ENCODE results near the gene IMPDH1.
"Not testable (repeated sequence)": the region's sequence is repeated elsewhere in the genome, so short reads cannot be mapped to it uniquely, and the experiment has no call there.

Gene IMPDH1

DNA sequence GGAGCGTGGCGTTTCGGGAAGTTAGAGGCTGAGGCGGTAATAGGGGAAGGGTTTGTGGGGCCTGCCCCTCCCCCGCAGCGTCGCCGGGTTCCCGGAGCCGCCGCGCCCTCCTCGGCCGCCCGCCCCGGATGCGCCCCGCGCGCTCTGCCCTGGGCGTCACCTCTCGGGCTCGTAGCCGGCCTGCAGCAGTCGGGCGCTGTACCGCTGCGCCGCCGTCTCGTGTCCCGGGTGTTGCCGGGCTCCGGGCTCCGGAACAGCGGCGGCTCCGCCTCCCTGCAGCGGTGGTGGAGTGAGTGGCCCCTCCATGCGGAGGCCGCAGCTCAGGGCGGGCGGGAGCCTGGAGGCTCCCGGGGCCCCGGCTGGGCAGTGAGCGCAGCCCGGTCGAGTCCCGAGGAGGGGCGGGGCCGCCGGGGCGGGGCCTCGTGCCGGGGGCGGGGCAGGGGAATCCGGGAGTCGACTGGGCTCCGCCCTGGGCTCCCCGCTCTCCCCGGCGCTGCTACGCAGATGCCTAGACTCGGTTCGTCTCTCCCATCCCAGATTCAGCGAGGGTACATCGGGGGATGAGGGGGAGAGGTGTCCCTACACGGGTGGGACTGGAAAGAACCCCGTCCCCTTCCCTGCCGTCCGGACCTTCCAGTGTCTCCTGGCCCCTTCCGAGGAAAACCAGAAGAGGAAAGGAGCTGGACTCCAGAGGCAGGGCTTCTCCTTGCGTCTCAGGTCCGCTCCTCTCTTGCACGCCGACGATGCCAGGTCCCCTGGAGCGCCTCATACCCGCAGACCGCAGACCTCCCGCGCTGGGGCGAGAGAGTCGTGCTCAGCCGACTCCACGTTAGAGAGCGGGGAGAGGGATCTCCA lies at the start of gene IMPDH1:
Gene IMPDH1 (minus strand): TSS at position 387 of the 855 bp plus-strand sequence. CDS start 81 bp downstream, at position 306.
- DNase-seq = peak; percentile 88

DNA sequence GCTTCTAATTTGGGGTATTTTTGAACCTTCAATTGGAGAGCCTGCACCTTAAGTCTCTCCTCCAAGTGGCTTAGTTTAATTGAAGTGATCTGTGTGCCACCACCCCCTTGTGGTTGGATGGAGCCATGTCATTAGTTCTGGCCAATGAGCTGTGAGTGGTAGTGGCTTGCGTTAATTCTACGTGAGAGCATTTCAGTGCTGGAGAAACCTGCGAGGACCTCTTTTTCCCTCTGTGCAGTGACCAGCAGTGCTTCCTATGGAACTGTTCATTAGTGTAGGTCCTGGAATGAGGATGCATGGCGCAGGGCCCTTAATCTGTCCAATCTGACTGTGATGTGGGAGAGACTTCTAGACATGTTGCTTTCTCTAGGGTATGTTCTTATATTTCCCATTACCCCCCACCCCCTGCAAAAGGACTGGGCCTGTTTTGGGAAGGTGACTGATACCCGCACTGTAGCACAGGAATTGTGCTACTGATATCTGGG lies 49.7 kb upstream of the IMPDH1 start:
- peak; percentile 84 for DNase-seq

DNA sequence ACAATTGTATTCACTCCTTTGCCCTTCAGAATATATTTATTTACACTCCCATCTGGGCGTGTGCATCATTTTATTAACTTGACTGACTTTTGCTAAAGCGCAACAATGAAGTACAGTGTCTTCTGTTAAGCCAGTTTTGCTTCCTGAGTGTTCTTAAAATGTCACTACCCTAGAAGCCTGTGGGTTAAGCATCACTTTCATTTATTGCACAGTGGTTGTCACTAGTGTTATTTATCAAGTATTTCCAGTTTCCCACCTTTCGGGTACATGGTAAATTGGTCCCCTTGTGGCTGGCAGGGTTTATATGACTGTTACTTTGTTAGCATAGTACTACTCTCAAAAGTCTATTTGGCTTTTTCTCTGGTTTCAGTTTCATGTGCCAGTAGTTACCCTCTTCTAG lies 49.2 kb upstream of the IMPDH1 start:
- DNase-seq = no peak

DNA sequence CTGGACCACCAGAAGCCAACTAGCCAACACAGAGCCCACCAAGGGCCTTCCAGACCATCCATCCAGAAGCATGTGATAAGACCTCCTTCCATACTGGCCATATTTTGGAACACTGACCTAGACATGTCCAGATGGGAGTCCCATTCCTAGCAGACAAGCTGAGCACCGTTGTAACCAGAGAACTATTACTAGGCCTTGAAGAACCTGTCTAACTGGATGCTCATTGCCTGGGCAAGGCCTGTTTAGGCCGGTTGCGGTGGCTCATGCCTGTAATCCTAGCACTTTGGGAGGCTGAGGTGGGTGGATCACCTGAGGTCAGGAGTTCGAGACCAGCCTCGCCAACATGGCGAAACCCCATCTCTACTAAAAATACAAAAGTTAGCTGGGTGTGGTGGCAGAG lies 47.6 kb upstream of the IMPDH1 start:
- not testable (repeated sequence) for DNase-seq

DNA sequence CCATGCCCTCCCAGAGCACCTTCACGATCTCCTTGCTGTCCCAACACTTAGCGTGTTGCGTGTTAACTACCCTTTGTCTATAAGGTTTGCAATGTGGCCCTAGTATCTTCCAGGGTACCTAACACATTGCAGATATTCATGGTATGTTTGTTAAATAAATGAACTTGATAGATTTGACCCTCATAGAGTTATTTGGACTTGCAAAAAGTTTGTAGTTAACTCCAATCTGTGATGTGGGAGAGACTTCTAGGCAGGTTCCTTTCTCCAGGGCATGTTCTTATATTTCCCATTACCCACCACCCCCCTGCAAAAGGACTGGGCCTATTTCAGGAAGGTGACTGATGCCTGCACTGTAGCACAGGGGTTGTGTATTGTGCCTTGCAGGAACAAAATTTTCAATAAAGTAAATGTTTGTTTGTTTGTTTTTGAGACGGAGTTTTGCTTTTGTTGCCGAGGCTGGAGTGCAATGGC lies 46.5 kb upstream of the IMPDH1 start:
- no peak for DNase-seq

DNA sequence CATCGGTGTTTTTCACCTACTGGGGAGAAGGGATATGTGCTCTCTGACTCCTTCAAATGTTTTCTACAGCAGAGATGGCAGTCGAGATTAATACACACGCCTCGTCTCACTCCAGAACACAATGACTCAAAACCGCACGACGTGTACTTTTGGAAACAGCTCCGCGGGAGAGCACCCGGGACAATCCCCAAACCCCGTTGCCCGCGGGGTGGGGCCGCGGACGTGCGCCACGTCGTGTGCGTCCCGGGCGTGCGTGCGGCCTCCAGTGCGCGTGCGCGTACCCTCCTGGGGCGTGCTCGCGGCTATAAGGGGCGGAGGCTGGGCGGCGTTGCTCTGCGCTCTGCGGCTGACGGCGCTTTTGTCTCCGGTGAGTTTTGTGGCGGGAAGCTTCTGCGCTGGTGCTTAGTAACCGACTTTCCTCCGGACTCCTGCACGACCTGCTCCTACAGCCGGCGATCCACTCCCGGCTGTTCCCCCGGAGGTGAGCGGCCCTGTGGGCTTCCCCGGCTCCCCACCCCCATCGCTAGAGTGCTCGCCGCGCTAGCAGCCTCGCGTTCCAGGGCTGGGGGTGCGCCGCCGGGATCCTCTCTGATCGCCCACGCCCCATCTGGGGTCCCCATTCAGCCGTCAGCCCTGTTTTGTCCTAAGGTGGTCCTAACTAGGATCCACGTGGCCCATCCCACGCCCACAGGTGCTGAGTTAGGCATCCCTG lies 45.9 kb upstream of the IMPDH1 start, which contains the start of gene HILPDA:
Gene HILPDA (plus strand): TSS at position 336 of the 712 bp plus-strand sequence. CDS start 1,391 bp downstream, outside the sequence.
- peak; percentile 94 for DNase-seq

DNA sequence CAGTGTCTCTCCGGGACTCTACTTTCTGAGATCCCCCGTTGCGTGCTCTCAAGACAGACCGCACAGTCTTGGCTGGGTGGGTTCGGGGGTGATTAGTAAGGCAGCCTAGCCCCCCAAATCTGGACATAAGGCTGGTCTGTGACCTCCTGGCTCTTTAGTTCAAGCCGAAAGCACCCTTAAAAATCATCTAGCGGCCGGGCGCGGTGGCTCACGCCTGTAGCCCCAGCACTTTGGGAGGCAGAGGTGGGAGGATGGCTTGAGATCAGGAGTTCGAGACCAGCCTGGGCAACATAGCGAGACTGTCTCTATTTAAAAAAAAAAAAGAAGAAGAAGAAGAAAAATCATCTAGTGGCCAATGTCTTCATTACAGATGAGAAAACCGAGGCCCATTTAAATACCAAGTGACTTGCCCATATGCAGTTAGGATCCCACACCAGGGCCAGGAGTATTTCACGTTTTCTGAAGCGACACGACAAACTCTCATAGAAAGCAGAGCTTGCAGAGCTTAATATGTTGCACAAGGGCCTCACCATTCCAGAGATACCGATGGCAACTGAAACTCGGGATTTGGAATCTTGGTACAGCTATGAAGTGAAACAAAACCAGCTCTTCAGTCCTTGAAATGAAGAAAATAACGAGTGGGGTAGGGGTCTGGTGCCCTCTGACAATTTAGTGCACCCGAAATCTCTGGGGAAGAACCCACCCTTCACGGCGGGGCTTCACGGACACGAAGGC lies 45.2 kb upstream of the IMPDH1 start:
- no peak for DNase-seq

DNA sequence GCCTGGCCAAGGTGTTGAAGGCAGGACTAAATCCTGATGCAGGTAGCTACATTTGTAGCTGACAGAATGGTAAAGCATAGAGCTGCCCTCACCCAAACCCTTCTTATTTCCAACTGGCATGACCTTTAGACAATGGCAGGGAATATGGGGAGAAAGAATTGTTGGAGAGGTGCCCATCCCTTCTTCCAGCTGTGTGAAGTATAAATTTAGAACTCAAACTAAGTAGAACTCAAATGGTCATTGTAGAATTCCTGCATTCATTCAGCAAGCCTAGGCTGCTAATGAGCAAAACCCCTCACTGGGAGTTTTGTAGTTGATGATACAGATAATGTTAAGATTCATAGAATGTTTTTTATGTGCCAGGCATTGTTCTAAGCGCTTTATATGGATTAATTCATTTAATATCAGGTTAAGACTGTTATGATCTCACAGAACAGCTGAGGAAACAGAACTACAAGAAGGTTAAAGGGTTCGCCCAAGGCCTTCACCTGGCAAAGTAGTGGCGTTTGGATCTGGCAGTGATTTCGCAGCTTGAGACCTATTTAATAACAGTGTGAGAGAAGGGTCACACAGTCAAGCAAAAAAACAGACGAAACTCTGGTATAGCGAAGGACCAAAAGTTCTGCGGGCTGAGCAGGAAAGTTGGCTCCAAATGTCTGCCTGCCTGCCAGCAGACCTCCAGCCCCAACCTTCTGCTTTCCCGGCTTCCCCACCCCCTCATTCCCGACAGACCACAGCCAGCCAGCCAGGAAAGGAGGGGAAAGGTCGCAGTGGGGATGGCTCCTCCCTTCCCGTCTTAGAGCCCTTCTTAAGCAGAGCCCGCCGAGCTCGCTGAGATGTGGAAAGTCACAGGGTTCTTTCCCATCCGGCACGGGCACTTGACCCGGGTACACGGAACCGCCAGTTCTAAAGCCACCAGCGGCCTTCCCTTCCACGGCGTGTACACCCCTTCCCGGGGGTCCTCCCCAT lies 44.3 kb upstream of the IMPDH1 start:
- no peak for DNase-seq

DNA sequence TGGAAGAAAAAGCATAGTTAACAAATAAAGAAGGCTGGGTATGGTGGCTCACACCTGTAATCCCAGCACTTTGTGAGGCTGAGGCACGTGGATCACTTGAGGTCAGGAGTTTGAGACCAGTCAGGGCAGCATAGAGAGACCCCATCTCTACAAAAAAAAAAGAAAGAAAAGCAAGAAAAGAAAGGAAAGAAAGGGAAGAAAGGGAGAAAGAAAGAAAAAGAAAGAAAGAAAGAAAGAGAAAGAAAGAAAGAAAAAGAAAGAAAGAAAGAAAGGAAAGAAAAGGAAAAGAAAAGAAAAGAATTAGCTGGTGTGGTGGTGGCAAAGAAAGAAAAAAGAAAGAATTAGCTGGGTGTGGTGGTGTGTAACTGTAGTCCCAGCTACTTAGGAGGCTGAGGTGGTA lies 42.8 kb upstream of the IMPDH1 start:
- DNase-seq = no peak

DNA sequence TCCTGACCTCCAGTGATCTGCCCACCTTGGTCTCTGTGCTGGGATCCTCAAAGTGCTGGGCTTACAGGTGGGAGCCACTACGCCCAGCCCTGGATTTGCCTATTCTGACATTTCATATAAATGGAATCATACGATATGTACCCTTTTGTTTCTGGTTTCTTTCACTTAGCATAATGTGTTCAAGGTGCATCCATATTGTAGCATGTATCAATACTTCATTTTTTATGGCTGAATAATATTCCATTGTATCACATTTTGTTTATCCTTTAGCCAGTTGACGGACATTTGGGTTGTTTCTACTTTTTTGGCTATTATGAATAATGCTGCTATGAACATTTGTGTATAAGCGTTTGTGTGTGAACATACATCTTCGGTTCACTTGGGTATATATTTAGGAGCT lies 41.1 kb upstream of the IMPDH1 start:
- DNase-seq = no peak

DNA sequence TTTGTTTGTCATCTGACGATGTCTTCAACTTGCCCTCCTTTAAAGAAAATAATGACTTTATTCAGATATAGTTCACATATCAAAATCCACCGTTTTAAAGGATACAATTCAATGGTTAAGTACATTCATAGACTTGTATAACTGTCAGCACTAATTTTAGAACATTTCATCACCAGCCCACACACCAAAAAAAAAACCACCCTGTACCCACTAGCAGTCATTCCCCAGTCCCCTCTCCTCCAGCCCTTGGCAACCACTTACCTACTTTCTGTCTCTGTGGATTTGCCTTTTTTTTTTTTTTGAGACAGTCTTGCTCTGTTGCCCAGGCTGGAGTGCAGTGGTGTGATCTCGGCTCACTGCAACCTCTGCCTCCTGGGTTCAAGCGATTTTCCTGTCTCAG lies 40.6 kb upstream of the IMPDH1 start:
- DNase-seq = no peak

DNA sequence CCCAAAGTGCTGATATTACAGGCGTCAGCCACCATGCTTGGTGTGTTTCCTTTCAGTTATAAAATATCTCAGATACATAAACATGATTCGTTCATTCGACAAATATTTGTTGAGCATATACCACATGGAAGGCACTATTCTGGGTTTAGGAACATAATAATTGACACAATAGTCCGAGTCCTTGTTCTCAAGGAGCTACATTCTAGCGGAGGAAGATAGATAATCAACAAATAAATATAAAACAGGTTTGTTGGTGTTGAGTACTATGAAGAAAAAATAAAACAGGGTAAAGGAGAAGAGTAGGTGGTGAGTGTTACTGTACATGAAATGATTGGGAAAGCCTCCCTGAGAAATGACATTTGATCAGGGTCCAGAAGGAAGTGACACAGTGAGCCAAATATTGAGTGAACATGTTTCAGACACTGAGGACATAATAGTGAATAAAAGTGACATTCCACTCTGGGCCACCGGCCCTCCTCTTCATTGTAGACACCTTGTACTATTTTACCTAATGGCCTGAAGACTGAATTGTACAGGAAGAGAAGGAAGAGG lies 39.0 kb upstream of the IMPDH1 start:
- DNase-seq = no peak

DNA sequence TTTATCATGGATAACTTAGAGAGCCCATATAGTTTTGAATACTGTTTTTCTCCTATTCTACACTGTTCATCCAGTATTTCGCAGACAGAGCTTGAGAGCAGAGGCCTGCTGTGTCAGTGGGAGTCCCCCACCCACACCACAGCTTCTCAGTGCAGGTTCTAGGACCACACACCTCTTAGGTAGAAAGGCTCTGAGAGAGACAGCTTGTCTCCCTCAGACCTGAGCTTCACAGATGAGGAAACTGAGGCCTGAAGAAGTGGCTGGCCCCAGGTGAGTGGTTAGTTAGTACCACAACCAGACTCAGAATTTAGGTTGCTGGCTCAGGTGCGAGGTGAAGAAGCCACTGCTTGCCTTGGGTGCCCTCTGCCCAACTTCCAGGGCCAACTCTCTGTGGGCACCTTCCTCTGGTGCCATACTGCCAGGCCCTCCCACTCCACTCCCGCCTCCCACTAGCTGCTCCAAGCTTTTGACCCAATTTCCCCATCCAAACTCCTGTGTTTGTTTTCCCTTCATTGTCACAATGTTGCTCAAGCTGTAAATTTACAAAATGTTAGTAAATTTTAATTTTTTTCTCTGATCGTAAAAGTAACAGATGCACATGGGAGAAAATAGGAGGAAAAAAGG lies 38.3 kb upstream of the IMPDH1 start:
- DNase-seq = no peak

DNA sequence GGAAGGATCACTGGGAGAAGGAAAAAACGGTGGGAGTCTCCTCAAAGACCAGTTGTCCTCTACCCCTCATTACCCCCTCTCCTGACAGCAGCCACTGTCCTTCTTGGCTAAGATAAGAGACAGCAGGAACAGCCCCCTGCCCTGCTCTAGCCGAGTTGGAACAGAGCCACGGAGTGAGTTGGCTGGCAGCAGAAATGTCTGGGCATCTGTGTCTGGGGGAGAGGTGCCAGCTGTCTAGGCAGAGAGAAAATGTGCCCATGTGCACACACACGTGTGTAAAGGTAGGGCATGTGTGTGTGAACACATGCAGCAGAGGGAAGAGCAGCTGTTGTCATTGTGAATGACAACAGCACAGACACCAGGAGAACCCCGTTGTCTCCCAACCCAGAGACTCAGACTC lies 36.5 kb upstream of the IMPDH1 start:
- no peak for DNase-seq

DNA sequence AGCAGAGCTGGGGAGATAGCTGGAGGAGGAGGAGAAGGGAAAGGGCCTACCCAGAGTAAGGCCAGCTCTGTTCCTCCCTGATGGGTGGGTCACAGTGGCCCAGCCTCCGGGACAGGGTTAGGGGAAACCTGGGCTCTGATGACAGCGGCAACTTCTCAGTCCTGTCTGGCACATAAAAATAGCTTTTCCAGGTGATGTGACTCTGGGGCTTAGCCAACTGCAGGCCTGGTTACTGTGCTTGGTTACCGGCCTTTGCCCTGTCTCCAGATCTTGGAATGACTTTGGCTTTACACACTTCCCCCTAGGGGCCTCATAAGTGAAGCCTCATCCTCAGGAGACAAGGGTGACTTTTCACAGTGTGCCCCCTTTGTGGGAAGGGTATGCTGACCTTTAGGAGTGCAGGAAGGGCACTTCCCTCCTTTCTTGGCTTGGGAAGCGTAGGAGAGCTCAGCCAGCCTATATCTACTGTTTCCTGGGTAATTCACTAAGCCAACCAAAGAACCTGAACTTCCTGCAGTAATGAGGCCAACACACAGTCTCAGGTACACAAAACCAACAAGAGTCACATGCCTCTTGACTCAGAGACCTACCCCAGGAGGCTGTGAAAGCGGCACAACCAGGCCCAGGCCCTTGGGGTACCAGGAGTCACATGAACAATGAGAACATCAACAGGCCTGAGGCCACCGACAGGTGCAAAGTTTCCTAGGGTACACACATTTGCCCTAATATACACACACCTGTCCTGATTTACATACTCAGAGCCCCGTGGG lies 34.2 kb upstream of the IMPDH1 start:
- no peak for DNase-seq

DNA sequence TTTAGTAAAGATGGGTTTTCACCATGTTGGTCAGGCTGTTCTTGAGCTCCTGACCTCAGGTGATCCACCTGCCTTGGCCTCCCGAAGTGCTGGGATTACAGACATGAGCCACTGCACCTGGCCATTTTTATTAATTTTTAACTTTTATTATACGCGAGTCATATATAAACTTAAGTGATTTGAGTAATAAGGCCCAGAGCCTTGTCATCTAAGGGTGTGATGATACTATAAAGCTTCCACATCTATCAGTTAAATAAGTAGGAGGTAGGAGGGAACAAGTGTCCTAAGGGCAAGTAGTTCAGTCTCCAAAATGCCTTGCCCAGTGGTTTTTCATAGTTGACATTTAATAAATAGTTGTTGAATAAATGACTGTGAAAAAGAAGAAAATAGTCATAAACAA lies 32.6 kb upstream of the IMPDH1 start:
- no peak for DNase-seq

DNA sequence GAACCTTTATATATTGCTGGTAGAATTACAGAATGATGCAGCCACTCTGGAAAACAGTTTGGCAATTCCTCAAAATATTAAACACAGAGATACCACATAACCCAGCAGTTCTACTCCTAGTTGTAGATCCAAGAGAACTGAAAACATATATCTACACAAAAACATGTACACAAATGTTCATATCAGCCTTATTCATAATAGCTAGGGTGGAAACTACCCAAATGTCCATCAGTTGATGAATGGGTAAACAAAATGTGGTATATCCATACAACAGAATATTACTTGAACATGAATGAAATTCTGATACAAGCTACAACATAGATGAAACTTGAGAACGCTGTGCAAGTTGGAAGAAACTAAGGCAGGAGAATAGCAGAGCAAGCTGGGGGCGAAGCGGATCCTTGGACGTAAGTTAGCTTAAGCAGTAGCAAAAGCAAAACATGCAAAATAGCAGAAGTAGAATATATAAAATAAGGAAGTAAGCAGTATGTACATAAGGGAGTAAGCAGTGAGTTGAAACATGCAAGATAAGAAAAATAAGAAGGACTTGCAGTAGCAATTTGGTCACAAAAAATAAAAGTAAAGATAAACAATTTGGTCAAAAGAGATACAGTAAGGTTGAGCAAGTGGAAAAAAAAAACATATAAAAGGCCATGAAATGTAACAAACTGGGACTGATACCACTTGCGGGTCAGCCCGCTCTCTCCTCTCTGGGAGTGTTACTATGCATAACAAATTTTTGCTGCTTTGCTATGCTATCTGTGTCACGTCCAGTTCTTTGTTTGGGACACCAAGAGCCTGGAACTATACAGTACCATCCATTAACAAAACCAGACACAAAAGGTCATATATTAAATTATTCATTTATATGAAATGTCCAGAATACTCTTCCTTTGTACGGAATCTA lies 27.9 kb upstream of the IMPDH1 start:
- DNase-seq = no peak

DNA sequence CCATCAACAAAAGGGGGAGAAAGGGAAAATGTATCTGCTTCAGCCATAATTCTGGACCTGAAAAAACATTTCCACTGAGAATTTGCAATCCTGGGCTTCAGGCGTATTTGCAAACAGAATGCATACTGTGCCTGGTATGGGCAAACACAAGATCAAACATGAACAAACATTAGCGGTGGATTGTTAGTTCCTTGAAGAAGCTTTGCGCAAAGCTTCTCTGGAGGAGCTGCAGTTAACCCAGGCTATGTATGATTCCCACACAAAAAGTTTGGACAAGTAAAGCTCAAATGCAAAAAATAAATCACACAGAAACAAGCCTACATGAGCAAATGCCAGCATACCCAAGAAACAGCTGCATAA lies 25.5 kb upstream of the IMPDH1 start:
- DNase-seq = no peak

Measured in CD4-positive, alpha-beta T cell treated with Interleukin-21 for 1 hour (primary cell).